K562 (cell line): ENCODE data around the gene DMD.
"Not testable (repeated sequence)": the region's sequence is repeated elsewhere in the genome, so short reads cannot be mapped to it uniquely, and the experiment has no call there.

ENCODE experiments used
- EP300 ChIP-seq: IDR thresholded peaks from 2 replicates; pipeline ENCODE4 v1.6.1; 2012; ENCODE audit warnings: low read length, improper control_type of control experiment
- ZNF217 ChIP-seq: sonication (generic); formaldehyde crosslinking; IDR thresholded peaks from 2 replicates; pipeline ENCODE4 v1.8.0; 2022; ENCODE audit warnings: mild to moderate bottlenecking, missing genetic modification reagents
- TF ChIP-seq, protein P1 (sequence below), 3 experiments: IDR thresholded peaks in 2 of 3; conservative IDR thresholded peaks in 1 of 3; 2 replicates each; pipeline ENCODE4 v1.5.1; 2011 to 2012; ENCODE audit warnings: low read length in 3 of 3, mild to moderate bottlenecking in 3 of 3, control low read depth in 2 of 3, improper control_type of control experiment in 1 of 3, inconsistent platforms in 1 of 3, low read depth in 1 of 3, mixed read lengths in 1 of 3, moderate library complexity in 1 of 3; ENCODE audit not compliant: insufficient read depth in 2 of 3

DNA sequence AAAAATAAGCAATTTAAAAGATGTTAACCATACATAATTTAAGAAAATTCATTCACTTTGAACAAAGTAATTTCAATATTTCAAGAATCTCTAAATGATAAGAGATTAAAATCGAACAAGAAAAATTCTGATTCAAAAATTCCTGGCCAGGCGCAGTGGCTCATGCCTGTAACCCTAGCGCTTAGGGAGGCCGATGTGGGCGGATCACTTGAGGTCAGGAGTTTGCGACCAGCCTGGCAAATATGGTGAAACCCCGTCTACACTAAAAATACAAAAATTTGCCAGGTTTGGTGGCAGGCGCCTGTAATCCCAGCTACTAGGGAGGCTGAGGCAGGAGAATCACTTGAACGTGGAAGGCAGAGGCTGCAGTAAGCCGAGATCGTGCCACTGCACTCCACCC is 1279.0 kb downstream of the DMD start:
- TF ChIP-seq, protein P1, sequence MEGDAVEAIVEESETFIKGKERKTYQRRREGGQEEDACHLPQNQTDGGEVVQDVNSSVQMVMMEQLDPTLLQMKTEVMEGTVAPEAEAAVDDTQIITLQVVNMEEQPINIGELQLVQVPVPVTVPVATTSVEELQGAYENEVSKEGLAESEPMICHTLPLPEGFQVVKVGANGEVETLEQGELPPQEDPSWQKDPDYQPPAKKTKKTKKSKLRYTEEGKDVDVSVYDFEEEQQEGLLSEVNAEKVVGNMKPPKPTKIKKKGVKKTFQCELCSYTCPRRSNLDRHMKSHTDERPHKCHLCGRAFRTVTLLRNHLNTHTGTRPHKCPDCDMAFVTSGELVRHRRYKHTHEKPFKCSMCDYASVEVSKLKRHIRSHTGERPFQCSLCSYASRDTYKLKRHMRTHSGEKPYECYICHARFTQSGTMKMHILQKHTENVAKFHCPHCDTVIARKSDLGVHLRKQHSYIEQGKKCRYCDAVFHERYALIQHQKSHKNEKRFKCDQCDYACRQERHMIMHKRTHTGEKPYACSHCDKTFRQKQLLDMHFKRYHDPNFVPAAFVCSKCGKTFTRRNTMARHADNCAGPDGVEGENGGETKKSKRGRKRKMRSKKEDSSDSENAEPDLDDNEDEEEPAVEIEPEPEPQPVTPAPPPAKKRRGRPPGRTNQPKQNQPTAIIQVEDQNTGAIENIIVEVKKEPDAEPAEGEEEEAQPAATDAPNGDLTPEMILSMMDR (IDR thresholded peaks at IDR 0.05 in 2 of 3, conservative IDR thresholded peaks at IDR 0.05 in 1 of 3; ENCODE audit: insufficient read depth in 2 of 3, low read depth in 1 of 3, low read length in 3 of 3): not testable (repeated sequence)
- not testable (repeated sequence) for TF ChIP-seq EP300; ZNF217 (CRISPR knock-in tag)
